ENCODE results near the gene HECTD2.

Gene HECTD2

DNA sequence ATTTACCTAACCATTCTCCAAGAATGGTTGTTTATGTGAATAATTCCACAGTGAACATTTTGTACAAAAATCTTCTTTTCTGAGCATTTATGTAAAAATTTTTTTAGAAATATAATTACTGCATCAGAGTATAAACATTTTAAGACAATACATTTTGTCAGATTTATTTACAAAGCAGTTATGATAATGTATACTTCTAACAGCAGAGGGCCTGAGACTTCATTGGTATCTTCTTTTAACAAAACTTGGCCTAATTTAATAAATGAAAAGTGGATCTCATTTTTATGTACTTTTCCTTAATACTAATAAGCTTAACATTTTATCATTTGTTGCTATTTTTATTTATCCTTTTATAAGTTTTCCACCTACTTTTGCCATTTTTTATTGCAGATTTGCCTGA lies 69.4 kb downstream of the HECTD2 start:
- no peak overlapping the region for H3K27ac ChIP-seq (ENCODE audit: low read depth, low read length, severe bottlenecking)
- H3K36me3 ChIP-seq (ENCODE audit: control insufficient read depth, insufficient read depth, low read length) = no peaks in the 10 kb centered on the region
- H3K4me1 ChIP-seq (ENCODE audit: control insufficient read depth, insufficient read depth, low read length, poor library complexity, severe bottlenecking) = no peaks in the 10 kb centered on the region
- no peaks in the 10 kb centered on the region for H3K9me3 ChIP-seq (ENCODE audit: control insufficient read depth, low read length)
- H3K4me3 ChIP-seq (ENCODE audit: extremely low read depth, insufficient read depth, low read length, poor library complexity, severe bottlenecking) = no peak overlapping the region

DNA sequence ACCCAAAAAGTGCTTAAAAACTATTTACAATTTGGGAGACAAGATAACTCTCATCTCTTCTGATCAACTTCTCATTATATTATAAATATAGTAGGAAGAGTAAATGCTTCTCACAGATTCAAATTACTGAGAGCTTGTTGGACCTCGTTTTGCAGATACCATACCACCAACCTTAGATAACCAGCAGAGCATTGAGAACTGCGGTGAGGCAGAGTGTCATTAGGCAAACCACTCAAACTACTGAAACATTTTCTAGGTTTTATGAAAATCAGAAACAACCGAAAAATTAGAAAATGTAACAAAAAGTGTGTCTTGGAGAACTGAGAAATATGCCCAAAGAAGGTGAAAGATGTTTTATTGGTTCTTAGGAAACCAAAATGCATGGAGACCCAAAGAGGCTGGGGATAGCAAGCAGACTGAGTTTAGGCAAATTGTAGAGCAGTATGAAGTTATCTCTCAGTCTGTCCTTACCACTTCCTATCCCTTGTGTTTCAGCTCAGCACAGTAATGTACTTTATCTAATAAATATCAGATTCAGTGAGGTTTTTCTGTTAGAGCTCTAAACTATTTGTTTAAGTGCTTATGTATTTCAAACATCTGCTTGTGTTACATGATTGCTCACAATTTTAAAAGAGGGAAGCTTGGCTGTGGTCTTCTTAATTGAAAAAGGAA lies 77.9 kb downstream of the HECTD2 start:
- 90 to 100% methylated on average over 1 to 3 of the region's 3 CpGs for WGBS, 2 experiments (ENCODE audit: insufficient coverage in 2 of 2)
- no peaks in the 10 kb centered on the region for H3K4me1 ChIP-seq (ENCODE audit: control insufficient read depth, insufficient read depth, low read length, poor library complexity, severe bottlenecking)
- H3K36me3 ChIP-seq (ENCODE audit: control insufficient read depth, insufficient read depth, low read length) = peaks cover 5% of the 10 kb centered on the region
- no peaks in the 10 kb centered on the region for H3K9me3 ChIP-seq (ENCODE audit: control insufficient read depth, low read length)
- no peak overlapping the region for H3K27ac ChIP-seq (ENCODE audit: low read depth, low read length, severe bottlenecking)
- no peak overlapping the region for H3K4me3 ChIP-seq (ENCODE audit: extremely low read depth, insufficient read depth, low read length, poor library complexity, severe bottlenecking)

DNA sequence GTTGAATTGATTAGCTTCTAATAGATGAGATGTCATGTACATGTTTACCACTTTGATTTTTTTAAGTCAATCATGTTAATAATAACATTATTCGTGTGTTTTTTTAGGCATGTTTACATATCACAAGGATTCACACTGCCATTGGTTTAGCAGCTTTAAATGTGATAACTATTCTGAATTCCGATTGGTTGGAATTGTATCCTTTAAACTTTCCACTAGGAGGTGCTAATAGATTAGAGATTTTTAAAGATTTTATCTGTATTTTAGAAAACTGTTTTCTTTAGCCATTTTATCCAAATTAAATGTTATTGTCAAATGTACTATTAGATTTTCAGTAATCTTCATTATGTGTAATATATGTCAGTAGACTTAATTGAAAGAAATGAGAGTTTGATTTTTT lies 83.2 kb downstream of the HECTD2 start:
- Histone ChIP-seq H3K27ac (ENCODE audit: low read depth, low read length, severe bottlenecking) (no peak overlapping the region), H3K9me3 (ENCODE audit: control insufficient read depth, low read length) (no peaks in the 10 kb centered on the region), H3K36me3 (ENCODE audit: control insufficient read depth, insufficient read depth, low read length) (peaks cover under 1% of the 10 kb centered on the region), H3K4me1 (ENCODE audit: control insufficient read depth, insufficient read depth, low read length, poor library complexity, severe bottlenecking) (no peaks in the 10 kb centered on the region), H3K4me3 (ENCODE audit: extremely low read depth, insufficient read depth, low read length, poor library complexity, severe bottlenecking) (no peak overlapping the region)
- no CpG with 5 or more reads among the region's 2 CpGs for WGBS, 2 experiments (ENCODE audit: insufficient coverage in 2 of 2)

DNA sequence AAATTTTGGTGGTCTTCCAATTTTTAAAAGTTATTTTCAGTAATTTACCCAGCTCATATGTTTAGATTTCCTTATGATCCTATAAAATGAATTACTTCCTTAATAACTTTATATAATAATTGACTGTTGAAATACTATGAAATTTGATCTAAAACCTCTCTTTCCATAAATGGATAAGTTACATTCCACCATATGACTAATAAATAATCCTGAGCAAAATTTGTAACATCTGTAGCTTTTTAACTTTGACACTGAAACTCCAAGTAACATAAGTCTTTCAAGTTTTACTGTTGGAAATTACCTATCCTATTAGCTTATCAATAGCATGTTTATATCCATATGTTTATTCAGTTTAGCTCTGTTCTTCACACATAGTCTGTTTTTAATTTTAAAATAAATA lies 85.3 kb downstream of the HECTD2 start:
- Histone ChIP-seq H3K36me3 (ENCODE audit: control insufficient read depth, insufficient read depth, low read length) (peaks cover 15% of the 10 kb centered on the region), H3K4me3 (ENCODE audit: extremely low read depth, insufficient read depth, low read length, poor library complexity, severe bottlenecking) (no peak overlapping the region), H3K9me3 (ENCODE audit: control insufficient read depth, low read length) (no peaks in the 10 kb centered on the region), H3K4me1 (ENCODE audit: control insufficient read depth, insufficient read depth, low read length, poor library complexity, severe bottlenecking) (no peaks in the 10 kb centered on the region), H3K27ac (ENCODE audit: low read depth, low read length, severe bottlenecking) (no peak overlapping the region)

DNA sequence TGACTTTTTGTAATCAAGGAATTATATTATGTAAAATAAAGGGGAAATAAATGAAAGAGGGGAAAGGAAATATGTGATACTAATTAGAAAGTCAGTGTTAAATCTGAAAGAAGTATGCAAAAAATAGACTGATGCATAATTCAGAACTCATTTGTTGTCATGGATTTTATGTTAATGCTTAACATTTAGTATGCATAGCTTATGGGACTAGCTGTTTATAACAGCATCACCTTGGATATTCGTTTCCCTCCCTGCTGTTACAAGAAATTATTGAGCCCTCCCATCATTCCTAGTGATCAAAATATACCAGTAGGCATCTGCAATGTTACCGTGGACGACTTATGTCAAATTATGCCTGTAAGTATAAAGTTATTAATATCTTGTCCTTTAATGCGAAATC lies 85.9 kb downstream of the HECTD2 start:
- Histone ChIP-seq H3K27ac (ENCODE audit: low read depth, low read length, severe bottlenecking) (no peak overlapping the region), H3K4me3 (ENCODE audit: extremely low read depth, insufficient read depth, low read length, poor library complexity, severe bottlenecking) (no peak overlapping the region), H3K36me3 (ENCODE audit: control insufficient read depth, insufficient read depth, low read length) (peaks cover 16% of the 10 kb centered on the region), H3K9me3 (ENCODE audit: control insufficient read depth, low read length) (no peaks in the 10 kb centered on the region), H3K4me1 (ENCODE audit: control insufficient read depth, insufficient read depth, low read length, poor library complexity, severe bottlenecking) (no peaks in the 10 kb centered on the region)
- WGBS, 2 experiments (ENCODE audit: insufficient coverage in 2 of 2) = 100% methylated on average over 1 of the region's 4 CpGs

DNA sequence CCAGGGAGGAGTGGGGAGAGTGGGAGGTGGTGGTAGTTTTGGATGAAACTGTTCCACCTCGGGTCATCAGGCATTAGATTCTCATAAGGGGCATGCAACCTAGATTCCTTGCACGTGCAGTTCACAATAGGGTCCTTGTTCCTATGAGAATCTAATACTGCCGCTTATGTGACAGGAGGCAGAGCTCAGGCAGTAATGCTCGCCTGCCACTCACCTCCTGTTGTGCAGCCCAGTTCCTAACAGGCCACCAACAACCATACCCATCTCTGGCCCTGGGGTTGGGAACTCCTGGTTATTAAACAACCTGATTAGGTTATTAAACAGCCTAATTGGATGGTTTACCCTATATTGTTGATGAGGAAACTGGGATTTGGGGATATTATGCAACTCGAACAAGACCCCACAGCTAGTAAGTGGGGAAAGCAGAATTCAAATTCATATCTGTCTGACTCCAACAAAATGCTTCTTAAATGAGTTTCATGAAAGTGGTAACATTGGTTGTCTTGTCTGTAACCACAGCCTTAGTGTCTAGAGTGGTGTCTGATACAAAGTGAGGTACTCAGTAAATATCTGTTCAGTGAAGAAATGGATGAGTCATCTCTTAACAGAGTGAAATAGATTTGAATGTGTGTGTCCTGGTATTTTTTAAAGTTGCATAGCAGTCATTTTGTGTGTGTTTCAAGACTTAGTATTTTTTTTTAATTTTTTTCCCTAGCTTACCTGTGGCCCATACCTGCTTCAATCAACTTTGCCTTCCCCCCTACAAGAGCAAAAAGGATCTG lies 101.6 kb downstream of the HECTD2 start:
- 88 to 93% methylated on average over 4 to 5 of the region's 5 CpGs for WGBS, 2 experiments (ENCODE audit: insufficient coverage in 2 of 2)
- H3K9me3 ChIP-seq (ENCODE audit: control insufficient read depth, low read length) = no peaks in the 10 kb centered on the region
- no peak overlapping the region for H3K4me3 ChIP-seq (ENCODE audit: extremely low read depth, insufficient read depth, low read length, poor library complexity, severe bottlenecking)
- peaks cover 3% of the 10 kb centered on the region for H3K4me1 ChIP-seq (ENCODE audit: control insufficient read depth, insufficient read depth, low read length, poor library complexity, severe bottlenecking)
- peaks cover 6% of the 10 kb centered on the region for H3K36me3 ChIP-seq (ENCODE audit: control insufficient read depth, insufficient read depth, low read length)
- H3K27ac ChIP-seq (ENCODE audit: low read depth, low read length, severe bottlenecking) = no peak overlapping the region

DNA sequence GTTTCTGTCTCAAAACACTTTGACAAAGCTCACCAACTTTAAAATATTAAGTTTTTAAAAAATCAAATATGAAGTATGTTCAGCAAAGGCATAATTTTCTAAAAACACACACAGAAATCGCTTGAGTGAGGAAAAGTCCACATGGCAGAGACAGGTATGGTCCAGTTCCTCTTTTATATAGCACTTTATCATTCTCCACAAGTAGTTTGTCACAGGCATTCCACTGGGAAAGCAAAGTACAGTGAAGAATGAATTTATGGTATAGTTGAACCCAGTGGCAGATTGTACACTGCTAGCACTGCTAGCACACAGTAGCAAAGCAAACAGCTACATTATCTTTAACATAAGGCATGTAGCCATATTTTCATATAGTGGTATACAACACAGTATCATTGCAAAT lies 102.3 kb downstream of the HECTD2 start:
- no peaks in the 10 kb centered on the region for H3K9me3 ChIP-seq (ENCODE audit: control insufficient read depth, low read length)
- WGBS, 2 experiments (ENCODE audit: insufficient coverage in 2 of 2) = no CpG with 5 or more reads among the region's 1 CpG
- peaks cover 3% of the 10 kb centered on the region for H3K4me1 ChIP-seq (ENCODE audit: control insufficient read depth, insufficient read depth, low read length, poor library complexity, severe bottlenecking)
- H3K27ac ChIP-seq (ENCODE audit: low read depth, low read length, severe bottlenecking) = no peak overlapping the region
- H3K4me3 ChIP-seq (ENCODE audit: extremely low read depth, insufficient read depth, low read length, poor library complexity, severe bottlenecking) = no peak overlapping the region
- H3K36me3 ChIP-seq (ENCODE audit: control insufficient read depth, insufficient read depth, low read length) = peaks cover 6% of the 10 kb centered on the region

DNA sequence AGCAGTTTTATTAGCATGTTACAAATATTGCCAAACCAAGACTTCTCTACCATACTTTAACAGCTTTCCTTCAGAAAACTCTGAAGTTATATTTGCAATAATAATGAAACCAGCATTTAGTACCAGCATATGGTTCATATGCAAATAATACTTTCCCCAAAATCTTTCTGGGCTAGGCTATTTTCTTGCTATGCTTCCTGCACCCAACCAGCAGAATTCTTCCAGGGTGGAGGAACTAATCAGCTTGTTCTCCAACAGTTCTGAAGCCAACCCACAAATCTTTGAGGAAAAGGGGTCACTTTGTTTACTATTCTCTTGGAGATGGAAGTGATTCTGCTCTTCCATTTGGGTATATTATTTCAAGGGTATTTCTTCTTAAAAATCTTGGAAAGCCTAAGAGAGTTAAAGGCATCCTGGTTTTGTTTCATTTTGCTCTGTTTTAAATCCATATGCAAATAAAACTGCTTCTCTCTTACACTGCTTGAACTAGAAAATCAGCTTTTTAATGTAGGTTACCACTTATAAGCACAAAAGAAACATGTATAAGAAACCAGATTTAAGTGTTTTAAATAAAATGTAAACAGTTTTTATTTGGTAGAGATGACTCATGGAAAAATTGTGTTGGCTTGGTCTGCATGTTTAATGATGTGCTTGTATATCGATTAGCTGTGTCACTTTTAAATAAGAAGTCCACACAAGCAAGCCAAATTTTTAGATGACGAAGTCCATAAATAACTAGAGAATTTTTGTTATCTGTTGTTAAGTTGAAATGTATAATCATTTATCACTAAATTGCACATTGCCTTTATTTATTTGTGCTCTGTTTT lies 103.7 kb downstream of the HECTD2 start:
- WGBS, 2 experiments (ENCODE audit: insufficient coverage in 2 of 2) = no CpG with 5 or more reads among the region's 2 CpGs
- Histone ChIP-seq H3K9me3 (ENCODE audit: control insufficient read depth, low read length) (no peaks in the 10 kb centered on the region), H3K36me3 (ENCODE audit: control insufficient read depth, insufficient read depth, low read length) (peaks cover 6% of the 10 kb centered on the region), H3K4me3 (ENCODE audit: extremely low read depth, insufficient read depth, low read length, poor library complexity, severe bottlenecking) (no peak overlapping the region), H3K27ac (ENCODE audit: low read depth, low read length, severe bottlenecking) (no peak overlapping the region), H3K4me1 (ENCODE audit: control insufficient read depth, insufficient read depth, low read length, poor library complexity, severe bottlenecking) (peaks cover 3% of the 10 kb centered on the region)

DNA sequence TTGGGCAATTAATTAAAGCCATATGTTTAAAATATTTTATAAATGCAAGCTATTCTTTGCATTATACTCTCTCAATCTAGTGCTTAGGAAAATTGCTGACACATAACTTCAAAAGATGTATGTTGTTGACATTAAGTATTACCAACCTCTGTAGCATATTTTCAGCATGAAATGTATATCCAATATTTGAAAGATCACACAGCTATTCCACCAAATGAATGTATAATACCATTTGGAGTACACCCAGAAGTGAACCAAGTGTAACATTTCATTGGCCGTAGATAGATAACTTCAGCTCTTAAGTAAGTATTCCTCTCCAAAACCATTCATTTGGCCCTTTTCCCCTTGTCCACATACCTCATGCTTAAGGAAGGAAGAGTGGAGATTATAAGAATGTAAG lies 104.6 kb downstream of the HECTD2 start:
- Histone ChIP-seq H3K9me3 (ENCODE audit: control insufficient read depth, low read length) (no peaks in the 10 kb centered on the region), H3K4me3 (ENCODE audit: extremely low read depth, insufficient read depth, low read length, poor library complexity, severe bottlenecking) (no peak overlapping the region), H3K36me3 (ENCODE audit: control insufficient read depth, insufficient read depth, low read length) (peaks cover 6% of the 10 kb centered on the region), H3K27ac (ENCODE audit: low read depth, low read length, severe bottlenecking) (no peak overlapping the region), H3K4me1 (ENCODE audit: control insufficient read depth, insufficient read depth, low read length, poor library complexity, severe bottlenecking) (peaks cover 3% of the 10 kb centered on the region)
- 100% methylated on average over 1 of the region's 1 CpG; no CpG with 5 or more reads in 1 of the 2 experiments for WGBS, 2 experiments (ENCODE audit: insufficient coverage in 2 of 2)

DNA sequence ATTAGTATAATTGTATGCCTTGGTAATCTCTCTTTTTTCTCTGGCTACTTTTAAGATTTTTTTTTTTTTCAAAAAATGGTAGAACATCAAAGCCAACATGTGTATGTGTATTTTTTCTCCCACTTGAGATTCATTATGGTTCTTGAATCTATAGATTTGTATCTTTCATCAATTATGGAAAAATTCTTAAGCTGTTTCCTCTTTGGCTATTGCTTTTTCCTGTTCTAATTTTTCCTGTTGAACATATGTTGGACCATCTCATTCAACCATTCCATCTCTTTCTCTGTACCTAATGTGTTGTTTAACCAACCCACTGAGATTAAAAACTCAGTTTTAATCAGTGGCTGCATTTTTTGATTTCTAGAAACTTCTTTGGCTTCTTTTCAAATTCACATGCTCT lies 107.2 kb downstream of the HECTD2 start:
- no peak overlapping the region for H3K4me3 ChIP-seq (ENCODE audit: extremely low read depth, insufficient read depth, low read length, poor library complexity, severe bottlenecking)
- H3K27ac ChIP-seq (ENCODE audit: low read depth, low read length, severe bottlenecking) = no peak overlapping the region
- H3K4me1 ChIP-seq (ENCODE audit: control insufficient read depth, insufficient read depth, low read length, poor library complexity, severe bottlenecking) = no peaks in the 10 kb centered on the region
- peaks cover 6% of the 10 kb centered on the region for H3K36me3 ChIP-seq (ENCODE audit: control insufficient read depth, insufficient read depth, low read length)
- H3K9me3 ChIP-seq (ENCODE audit: control insufficient read depth, low read length) = no peaks in the 10 kb centered on the region

Measured in mesodermal cell (in vitro differentiated cells).